ENCODE measurements around the gene SLC2A8.

The SLC2A8 gene

DNA sequence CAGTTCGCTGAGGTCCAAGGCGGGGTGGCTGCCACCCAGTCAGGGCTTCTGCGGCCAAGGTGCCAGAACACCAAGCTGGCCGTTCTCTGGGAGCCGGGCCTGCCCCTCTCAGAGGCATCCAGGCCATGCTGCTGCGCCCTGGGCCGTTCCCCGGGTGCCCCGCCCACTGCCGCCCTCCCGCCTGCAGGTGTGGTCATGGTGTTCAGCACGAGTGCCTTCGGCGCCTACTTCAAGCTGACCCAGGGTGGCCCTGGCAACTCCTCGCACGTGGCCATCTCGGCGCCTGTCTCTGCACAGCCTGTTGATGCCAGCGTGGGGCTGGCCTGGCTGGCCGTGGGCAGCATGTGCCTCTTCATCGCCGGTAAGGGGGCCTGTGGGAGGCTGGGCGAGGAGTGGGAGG lies 7.7 kb downstream of the SLC2A8 start:
- no peak for DNase-seq

DNA sequence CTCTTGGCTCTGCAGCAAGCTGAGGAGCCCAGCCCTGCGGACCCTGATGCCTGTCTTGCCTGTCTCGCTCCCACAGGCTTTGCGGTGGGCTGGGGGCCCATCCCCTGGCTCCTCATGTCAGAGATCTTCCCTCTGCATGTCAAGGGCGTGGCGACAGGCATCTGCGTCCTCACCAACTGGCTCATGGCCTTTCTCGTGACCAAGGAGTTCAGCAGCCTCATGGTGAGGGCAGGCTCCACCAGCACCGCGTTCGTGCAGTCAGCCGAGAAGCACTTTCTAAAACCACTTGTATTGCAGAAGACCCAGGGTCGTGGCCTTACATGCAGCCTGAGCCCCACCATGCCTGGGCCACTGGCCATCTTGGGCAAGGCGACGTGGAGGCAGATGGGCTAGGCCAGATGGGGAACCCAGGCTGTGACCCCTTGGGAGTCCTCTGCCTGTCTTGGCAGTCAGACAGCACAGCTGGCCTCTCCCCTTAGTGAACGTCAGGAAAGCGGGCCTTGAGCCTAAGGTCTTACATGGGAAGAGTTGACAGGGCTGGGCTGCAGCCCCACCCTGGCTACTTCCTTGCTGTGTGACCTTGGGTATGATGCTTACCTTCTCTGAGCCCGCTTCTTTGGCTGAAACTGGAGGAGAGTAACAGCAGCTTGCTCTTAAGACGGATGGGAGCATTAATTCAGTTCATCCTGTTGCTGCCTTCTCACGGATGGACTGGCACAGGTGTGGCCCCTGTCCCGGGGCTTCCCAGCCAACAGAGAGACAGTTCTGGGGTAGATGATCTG lies 8.6 kb downstream of the SLC2A8 start:
- no peak for DNase-seq

DNA sequence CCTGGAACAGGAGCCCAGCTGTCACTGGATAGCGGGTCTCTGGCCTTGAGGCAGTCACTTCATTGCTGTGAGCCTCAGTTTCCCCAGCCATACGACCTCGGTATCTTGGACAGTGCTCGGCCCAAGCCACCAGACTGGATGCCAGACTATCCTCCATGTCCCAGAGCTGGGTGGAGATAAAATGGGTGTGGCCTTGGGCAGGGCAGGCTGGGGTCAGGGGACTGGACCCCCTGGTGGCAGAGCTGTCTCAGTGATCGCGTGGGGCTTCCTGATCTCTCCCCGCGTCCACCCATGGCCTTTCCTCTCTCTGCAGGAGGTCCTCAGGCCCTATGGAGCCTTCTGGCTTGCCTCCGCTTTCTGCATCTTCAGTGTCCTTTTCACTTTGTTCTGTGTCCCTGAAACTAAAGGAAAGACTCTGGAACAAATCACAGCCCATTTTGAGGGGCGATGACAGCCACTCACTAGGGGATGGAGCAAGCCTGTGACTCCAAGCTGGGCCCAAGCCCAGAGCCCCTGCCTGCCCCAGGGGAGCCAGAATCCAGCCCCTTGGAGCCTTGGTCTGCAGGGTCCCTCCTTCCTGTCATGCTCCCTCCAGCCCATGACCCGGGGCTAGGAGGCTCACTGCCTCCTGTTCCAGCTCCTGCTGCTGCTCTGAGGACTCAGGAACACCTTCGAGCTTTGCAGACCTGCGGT lies 10.0 kb downstream of the SLC2A8 start:
- DNase-seq = no peak

DNA sequence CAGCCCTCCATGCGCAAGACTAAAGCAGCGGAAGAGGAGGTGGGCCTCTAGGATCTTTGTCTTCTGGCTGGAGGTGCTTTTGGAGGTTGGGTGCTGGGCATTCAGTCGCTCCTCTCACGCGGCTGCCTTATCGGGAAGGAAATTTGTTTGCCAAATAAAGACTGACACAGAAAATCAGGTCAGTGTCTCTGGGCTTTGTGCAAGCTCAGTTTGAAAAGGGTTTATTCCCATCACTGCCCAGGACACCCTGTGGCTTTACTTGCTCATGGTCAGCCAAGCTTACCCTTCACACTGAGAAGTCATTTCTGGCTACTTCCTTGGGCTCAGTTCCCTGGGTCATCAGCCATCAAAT lies 10.5 kb downstream of the SLC2A8 start:
- DNase-seq = no peak

DNA sequence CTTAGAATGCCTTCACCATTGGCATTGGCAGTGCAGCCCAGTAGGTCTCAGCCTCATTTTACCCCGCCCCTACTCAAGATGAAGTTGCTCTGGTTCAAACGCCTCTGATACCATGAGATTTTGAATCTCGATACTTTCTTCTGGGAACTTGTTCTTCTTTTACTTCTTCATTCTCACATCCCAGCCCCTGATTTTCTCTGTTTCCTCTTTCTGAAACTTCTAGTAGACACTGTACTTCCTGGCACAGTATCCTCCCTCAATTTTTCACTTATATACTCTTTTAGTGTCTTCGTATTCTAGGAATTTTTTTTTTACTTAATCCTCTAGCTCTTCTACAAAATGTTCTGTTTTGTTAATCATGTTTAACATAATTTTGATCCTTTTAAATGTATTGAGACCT lies 14.2 kb downstream of the SLC2A8 start:
- no peak for DNase-seq

DNA sequence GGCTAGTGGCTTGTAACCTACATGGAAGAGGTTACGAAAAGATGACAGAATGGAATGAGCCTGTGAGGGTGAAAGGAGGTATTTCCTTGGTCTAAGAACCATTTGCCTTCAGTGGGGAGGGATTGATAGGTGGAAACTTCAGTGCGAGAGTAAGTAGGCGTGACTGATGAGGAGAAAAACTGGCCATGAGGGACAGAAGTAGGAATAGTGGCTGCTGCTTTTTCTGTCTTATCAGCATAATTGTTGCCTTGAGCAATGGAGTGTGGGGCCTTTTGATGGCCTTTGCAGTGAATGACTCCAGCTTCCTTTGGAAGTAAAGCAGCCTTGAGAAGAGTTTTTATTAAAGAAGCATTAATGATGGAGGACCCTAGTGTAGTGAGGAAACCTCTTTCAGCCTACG lies 18.2 kb downstream of the SLC2A8 start:
- no peak for DNase-seq

DNA sequence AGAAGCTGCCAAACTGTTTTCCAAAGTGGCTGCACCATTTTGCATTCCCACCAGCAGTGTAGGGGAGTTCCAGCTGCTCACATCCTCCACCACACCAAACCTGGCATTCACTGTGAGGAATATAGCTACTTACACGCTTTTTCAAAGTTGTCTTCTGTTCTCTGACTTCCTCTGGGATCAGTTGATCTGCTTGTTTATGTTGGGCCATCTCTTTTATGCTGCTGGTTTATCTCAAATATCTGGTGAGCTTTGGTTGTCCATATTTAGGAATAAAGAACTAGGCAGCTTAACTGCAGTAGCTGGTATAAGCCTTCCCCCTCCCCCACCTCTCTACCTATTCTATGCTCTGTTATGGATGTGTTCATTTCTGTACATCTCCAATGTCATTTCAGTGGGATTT lies 18.7 kb downstream of the SLC2A8 start:
- DNase-seq = no peak

DNA sequence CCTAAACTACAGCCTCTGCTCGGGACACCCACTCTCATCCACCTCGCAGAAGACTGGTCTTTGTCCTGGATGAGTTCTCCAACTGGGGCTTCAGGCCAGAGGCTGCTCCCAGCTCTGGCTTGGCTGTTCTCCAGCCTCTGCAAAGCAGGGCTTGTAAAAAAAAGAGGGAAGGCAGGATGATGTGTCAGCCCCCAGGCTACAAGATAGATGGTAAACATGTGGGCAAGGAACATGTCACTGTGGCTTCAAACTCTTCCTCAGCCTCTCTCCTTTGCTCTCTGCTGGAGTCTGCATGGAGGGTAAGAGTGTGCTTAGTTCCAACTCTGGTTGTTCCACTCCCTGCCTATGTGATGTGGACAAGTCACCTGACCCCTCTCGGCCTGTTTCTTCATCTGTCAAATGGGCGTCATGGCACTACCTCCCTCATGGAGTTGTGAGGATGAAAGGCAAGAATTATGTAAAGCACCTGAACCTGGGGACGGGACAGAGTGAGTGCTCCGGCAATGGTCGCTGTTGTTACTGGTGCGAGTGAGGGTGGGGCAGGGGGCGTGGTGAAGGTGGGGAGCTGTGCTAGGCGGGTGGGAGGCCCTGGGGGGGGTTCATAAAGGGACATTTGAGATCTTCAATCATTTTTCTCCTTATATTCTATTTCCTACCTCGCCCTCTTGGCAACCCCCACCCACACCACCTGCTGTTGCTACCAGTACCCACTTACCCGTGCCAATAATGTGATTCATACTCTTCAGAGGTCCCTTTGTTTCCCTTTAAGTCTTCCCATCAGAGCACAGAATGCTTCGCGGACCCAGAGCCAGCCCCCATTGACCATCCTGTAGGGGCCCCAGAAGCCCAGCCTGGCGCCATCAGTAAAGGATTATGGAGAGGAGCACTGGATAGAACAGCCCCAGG lies 20.4 kb downstream of the SLC2A8 start:
- DNase-seq = peak; percentile 44

DNA sequence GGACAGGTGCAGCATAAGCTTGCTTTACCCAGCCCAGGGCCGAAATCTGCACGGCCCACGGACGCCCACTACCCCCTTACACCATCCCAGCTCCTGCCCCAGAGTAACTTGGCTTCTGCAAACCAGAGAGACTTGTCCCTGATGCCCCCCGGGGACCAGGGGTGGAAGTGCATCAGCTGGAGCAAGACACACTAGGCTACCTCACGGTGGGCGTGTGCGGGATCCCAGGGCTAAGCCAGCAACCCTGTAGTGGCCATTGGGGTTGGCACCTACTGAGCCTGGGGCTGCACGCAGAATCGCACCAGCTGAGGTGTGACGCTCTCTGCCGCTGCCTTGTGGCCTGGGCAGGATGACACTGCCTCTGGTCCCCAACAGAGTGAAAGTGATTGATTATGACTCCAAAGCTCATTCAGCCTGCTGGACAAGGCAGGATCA lies 21.1 kb downstream of the SLC2A8 start:
- peak; percentile 50 for DNase-seq

DNA sequence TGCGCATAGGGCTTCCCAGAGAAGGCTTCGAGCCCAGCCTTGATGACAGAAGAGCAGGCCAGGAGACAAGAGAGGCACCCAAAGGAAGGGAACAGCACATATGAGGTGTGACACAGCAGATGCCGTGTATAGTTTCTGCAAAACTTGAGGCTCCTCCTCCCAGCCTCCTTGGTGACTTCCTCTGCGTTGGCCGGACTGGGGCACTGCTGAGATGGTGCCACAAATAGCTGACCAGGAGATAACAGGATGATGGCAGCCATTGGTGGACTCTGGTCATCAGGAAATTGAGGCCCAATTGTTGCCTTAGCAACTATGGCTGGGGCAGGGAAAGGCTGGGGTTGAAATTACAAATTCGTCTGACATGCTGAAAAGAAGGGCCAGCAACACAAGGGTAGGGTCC lies 22.4 kb downstream of the SLC2A8 start:
- DNase-seq = no peak

DNA sequence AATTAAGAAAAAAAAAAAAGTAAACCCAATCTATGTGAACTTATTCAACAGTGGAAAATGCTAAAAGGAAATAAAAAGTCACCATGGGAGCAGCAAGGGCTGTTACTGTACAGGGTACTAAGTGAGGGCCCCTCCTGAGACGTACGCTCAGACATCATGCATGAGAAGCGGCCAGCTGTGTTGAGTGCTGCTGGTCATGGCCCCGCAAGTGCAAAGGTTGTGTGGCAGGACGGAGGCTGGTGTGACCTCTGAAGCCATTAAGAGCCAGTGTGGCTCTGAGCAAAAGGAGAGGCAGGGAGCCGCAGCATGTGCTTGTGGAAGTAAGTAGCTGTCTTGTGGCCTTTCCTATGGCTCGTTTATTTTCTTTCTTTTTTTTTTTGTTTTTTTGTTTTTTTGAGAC lies 24.1 kb downstream of the SLC2A8 start:
- no peak for DNase-seq

DNA sequence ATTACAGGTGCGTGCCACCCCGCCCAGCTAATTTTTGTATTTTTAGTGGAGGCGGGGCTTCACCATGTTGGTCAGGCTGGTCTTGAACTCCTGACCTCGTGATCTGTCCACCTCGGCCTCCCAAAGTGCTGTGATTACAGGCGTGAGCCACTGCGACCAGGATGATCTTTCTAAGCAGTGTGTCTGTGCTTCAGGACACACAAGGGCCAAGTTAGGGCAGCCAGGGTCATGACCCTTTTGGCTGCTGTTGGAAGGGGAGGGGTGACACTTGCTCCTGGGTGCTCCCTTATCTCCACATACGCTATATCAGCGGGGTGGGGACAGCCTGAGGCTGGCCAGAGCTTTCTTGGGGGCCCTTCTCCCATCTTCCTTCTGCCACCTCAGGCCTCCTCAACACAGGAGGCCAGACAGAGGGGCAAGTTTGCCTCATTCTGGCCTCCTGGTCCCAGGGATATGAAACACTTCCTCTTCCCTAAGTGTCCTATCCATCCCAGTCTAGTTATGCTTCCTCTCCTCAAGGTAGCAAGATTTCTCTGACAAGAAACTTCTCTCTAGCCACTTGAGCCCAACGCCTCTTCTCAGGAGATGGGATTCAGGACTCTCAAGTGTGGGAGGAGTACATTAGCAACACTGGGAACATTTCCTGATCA lies 25.3 kb downstream of the SLC2A8 start:
- DNase-seq = no peak

DNA sequence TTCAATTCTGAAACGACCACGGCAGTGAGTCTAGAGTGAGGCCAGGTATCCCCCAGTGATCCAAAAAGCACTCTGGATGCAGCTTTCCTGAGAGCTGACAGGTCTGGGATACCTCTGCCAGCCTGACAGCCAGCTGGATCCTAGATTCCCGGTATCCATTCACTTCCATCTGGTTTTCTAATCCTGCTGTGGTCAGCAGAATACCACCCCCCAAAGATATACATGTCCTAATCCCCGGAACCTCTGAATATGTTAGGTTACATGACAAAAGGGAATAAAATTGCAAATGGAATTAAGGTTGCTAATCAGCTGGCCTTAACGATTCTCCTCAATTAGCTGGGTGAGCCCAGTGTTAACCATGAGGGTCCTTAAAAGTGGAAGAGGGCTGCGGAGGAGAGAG lies 25.8 kb downstream of the SLC2A8 start:
- DNase-seq = no peak

DNA sequence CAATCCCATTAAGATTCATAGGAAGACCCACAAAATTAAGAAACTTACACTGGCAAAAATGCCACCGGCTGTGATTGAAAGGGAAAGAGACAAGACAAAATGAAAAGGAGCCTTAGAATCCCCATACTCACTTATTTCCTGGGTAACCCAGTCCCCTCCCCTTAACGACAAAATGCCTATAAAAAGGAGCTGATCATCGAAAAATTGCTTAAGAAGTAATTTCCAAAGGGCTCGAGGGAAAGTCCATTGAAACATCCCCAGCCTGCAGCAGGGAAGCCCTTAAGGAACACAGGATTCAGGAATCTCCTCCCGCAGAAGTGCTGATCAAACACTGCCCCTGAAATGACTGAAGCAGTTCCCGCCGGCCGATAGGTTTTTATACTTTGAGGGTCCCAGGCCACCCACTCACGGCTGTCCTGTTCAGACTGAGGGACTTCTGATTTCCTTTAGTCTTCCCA lies 26.5 kb downstream of the SLC2A8 start:
- DNase-seq = no peak

DNA sequence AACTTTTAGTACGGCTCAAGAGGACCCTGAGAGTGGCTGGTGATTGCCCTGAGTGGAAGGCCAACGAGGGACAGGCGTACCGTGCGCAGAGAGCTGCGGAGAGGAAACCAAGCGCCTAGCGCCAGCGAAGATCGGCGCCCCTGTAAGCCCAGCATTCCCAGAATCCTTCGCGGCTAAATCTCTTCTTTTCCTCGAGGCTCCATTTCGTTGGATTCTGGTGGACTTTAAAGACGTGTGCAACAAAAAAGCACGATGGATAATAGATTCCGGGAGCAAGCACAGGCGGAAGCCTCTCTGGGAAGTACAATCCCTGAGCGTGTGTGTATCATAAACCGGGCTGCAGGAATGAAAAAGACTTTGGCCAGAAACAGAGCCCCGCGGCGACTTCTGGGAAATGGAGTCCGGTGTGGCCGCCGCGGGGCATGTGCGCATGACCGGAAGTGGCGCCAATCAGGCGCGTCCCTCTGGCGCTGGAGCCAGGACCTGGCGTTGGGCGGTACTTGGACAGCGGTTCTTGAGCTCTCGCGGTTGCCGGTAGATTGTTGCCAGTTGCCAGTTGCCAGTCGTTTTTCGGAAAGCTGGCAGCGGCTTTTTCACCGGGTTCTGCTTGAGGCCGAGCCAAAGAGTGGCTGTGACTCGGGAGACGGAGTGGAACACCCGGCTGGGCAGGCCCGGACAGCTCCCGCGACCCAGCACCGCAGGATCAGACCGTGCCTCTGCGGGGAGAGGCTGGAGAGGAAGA lies 27.1 kb downstream of the SLC2A8 start, which contains the start of gene ZNF79:
TSS of gene ZNF79 (plus strand) at position 449 of the 742 bp plus-strand sequence. CDS start 406 bp downstream, outside the sequence.
- peak; percentile 94 for DNase-seq

DNA sequence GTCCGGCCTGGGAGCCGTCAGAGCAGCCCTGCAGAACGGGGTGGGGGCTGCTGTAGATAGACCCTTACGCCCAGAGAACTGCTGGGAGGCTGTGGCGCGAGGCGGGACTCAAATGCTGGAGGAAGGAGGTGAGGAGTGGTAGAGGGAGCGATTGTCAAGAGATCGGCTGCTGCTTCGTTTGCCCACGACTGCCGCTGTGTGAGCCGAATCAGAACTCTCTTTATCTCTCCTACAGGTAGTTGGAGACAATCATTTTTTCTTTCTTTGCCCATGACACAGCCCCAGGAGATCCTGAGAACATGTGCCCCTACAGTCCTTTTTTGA lies 27.7 kb downstream of the SLC2A8 start:
- DNase-seq = peak; percentile 61

DNA sequence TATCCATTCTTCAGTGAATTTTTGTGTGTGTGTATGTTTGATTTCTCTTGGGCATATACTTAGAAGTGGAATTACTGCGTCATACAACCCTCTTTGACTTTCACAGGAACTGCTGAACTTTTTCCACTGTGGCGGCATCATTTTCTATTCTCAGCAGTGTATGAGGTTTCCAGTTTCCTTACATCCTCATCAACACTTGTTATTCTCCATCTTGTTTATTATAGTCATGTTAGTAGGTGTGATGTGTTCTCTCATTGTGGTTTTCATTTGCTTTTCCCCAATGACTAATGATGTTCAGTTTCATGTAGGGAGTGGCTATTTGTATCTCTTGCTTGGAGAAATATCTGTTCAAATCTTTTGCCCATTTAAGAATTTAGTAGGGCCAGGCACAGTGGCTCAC lies 29.8 kb downstream of the SLC2A8 start:
- DNase-seq = no peak

DNA sequence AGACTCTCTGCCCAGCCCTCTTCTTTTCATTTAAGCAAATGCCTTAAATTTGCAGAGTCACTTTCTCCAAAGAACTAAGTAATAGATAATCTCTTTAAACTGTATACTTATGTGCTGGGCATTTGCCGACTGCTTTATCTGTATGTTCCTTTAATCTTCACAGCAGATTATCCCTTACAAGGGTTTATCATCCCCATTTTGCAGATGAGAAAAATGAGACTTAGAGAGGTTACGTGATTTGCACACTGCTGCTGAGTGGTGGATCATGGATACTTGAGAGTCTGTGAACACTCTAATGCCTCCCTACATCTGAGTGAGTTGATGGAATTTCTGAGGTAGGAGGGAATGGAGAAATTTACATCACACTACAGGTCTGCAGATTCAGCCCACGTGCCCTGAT lies 31.4 kb downstream of the SLC2A8 start:
- no peak for DNase-seq

DNA sequence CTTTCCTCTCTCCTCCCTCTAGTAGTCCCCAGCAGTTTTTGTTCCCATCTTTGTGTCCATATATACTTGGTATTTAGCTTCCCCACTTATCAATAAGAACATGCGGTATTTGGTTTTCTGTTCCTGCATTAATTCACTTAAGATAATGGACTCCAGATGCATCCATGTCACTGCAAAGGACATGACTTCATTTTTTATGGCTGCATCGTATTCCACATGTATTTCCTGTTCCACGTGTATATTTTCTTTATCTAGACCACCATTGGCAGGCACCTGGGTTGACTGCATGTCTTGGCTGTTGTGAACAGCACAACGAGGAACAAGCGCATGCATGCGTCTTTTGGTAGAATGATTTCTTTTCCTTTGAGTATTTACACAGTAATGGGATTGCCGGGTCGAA lies 33.4 kb downstream of the SLC2A8 start:
- DNase-seq = no peak

DNA sequence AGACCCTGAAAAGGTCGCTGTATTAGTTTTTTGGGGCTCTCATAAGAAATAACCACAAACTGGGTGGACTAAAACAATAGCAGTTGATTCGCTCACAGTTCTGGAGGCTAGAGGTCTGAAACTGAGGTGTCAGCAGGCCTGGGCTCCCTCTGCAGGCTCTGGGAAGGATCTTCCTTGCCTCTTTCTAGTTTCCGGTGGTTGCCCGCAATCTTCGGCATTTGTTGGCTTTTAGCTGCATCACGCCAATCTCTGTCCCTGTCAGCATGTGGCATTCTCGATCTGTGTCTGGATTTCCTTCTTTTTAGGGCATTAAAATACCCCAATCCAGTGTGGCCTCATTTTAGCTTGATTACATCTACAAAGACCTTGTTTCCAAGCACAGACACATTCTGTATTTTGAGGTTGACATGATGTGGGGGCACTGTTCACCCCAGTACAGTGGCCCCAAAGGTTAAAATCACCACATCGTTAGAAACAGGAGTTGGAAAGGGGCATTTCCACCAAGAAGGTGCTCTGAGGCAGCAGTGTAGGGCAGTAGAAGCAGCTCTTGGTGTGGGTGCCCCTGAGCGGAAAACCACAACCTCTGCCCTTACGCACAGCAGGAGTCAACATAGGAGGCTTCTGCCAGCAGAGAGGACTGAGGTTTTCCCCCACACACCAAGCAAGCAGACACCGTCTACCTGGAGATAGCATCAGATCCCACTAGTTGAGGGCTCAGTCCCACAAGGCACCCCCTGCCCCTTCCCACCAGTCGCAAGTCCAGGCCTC lies 40.7 kb downstream of the SLC2A8 start:
- DNase-seq = no peak

DNA sequence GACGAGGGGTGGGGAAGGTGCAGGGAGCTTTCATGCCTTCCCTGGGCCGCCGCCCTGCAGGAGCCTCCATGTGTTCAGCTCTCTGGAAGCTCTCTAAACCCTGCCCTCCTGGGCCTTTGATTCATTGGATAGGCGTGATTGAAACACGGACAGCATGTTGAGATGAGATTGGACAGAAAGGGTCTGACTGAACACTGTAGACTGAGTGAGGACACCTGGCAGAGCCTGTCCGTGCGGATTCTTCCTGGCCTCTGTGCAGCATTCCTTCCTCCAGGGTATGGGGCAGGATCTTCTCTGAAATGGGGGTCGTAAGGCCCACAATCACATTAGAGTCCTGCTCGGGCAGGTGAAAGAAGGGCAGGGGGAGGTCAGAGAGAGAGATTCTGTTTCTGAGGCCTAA lies 41.4 kb downstream of the SLC2A8 start:
- DNase-seq = no peak
